GM12878 (cell line): ENCODE results near the gene CMBL. TPM values are rescaled to one million over a fixed set of nuclear protein-coding genes. Genes with fewer than 3 reads are reported as not detected.
A peak's percentile ranks its signal among the peaks of the same experiment; 100 is the strongest.

Experiments used
- ATAC-seq: fragments of 200-7000 bp; cut with Tn5 transposase; 3 replicates; pipeline ENCODE4 v1.9.1; 2020; ENCODE audit warnings: mild to moderate bottlenecking, moderate library complexity
- BruUV-seq: library from RNA; stranded (reverse); fragments of 400-500 nt; replicated peaks from 2 replicates; lab custom pipeline; 2021; lab: Mats Ljungman, UMichigan
- CTCF ChIA-PET: fragments of 300-600 bp; sonication (Branson Sonifier 250); formaldehyde crosslinking; extraction: SDS; loops from one replicate; lab custom pipeline; 2021; ENCODE audit warnings: inconsistent platforms; lab: Yijun Ruan, JAX
- POLR2A ChIA-PET: fragments of 350-600 bp; formaldehyde crosslinking; extraction: SDS; loops from one replicate; lab custom pipeline; 2021; ENCODE audit warnings: inconsistent platforms; lab: Charles Lee
- RAD21 ChIA-PET: fragments of 300-600 bp; sonication (Branson Sonifier 250); formaldehyde crosslinking; loops from one replicate; lab custom pipeline; 2023; ENCODE audit warnings: antibody characterized with exemption; ENCODE audit not compliant: unreplicated experiment; lab: Charles Lee
- SMC1A ChIA-PET: fragments of 300-600 bp; sonication (Branson Sonifier 250); formaldehyde crosslinking; loops from one replicate; lab custom pipeline; 2023; ENCODE audit not compliant: unreplicated experiment, uncharacterized antibody; lab: Charles Lee
- DNase-seq: peaks from one replicate; pipeline ENCODE4 v3.0.0-alpha.2; 2011; ENCODE audit warnings: low read depth, low spot score
- FAIRE-seq: peaks from 3 replicates; lab custom pipeline; 2011; peaks lifted over from hg19 to GRCh38; lab: Jason Lieb, UNC
- H2AFZ ChIP-seq: 2 replicates; pipeline ENCODE4 v1.6.0; 2011; ENCODE audit warnings: low read depth, low read length, control low read depth; ENCODE audit not compliant: control insufficient read depth
- H3K27ac ChIP-seq: 2 replicates; pipeline ENCODE4 v1.5.1; 2011; ENCODE audit warnings: control low read depth; ENCODE audit not compliant: control insufficient read depth, insufficient read depth
- H3K27me3 ChIP-seq, 2 experiments: replicated peaks in 1 of 2; 2 replicates each; pipeline versions ENCODE4 v1.6.0 to v1.6.1; 2011; ENCODE audit warnings: low read length in 1 of 2; ENCODE audit not compliant: control insufficient read depth in 2 of 2, insufficient read depth in 2 of 2
- H3K36me3 ChIP-seq, 2 experiments: 2 replicates each; pipeline ENCODE4 v1.5.1; 2011; ENCODE audit warnings: low read length in 1 of 2; ENCODE audit not compliant: control insufficient read depth in 2 of 2, insufficient read depth in 2 of 2
- H3K4me1 ChIP-seq: 2 replicates; pipeline ENCODE4 v1.6.1; 2011; ENCODE audit warnings: mild to moderate bottlenecking, low read length, moderate library complexity, mixed read lengths; ENCODE audit not compliant: control insufficient read depth, insufficient read depth
- H3K4me2 ChIP-seq: 2 replicates; pipeline ENCODE4 v1.6.0; 2011; ENCODE audit warnings: control low read depth; ENCODE audit not compliant: control insufficient read depth, insufficient read depth
- H3K4me3 ChIP-seq: fragments of 200-600 bp; sonication (generic); 2 replicates; pipeline ENCODE4 v1.5.1; 2016
- H3K79me2 ChIP-seq: 2 replicates; pipeline ENCODE4 v1.6.0; 2011; ENCODE audit warnings: low read length; ENCODE audit not compliant: control insufficient read depth, insufficient read depth
- H3K9ac ChIP-seq: 2 replicates; pipeline ENCODE4 v1.8.0; 2011; ENCODE audit warnings: low read length, control low read depth, mixed read lengths; ENCODE audit not compliant: control insufficient read depth, insufficient read depth
- H3K9me3 ChIP-seq: replicated peaks from 3 replicates; pipeline ENCODE4 v1.5.1; 2011; ENCODE audit warnings: mild to moderate bottlenecking, low read length; ENCODE audit not compliant: control insufficient read depth, insufficient read depth
- H4K20me1 ChIP-seq: 2 replicates; pipeline ENCODE4 v1.6.0; 2011; ENCODE audit not compliant: control insufficient read depth, insufficient read depth
- CBX3 ChIP-seq: fragments of 200-600 bp; sonication (generic); IDR thresholded peaks from 2 replicates; pipeline ENCODE4 v1.6.1; 2016; ENCODE audit warnings: low read depth, borderline replicate concordance
- POLR2A ChIP-seq: IDR thresholded peaks from 2 replicates; pipeline ENCODE4 v1.6.1; 2011; ENCODE audit warnings: low read depth, mild to moderate bottlenecking, low read length
- SUPT20H ChIP-seq: IDR thresholded peaks from 2 replicates; pipeline ENCODE4 v1.6.1; 2011; ENCODE audit warnings: low read depth, mild to moderate bottlenecking, low read length, moderate library complexity, borderline replicate concordance; ENCODE audit not compliant: control insufficient read depth
- SUZ12 ChIP-seq: fragments of 200-600 bp; sonication (generic); IDR thresholded peaks from one replicate; pipeline ENCODE4 v1.6.1; 2018; ENCODE audit warnings: antibody characterized with exemption, mild to moderate bottlenecking; ENCODE audit not compliant: unreplicated experiment
- ZNF207 ChIP-seq: fragments of 450-650 bp; IDR thresholded peaks from 2 replicates; pipeline ENCODE4 v1.6.1; 2014; ENCODE audit warnings: antibody characterized with exemption, mild to moderate bottlenecking, borderline replicate concordance
- ZNF24 ChIP-seq: fragments of 450-650 bp; IDR thresholded peaks from 2 replicates; pipeline ENCODE4 v1.6.1; 2017; ENCODE audit warnings: antibody characterized with exemption, mild to moderate bottlenecking
- WGBS: methylation state at CpG from one replicate; pipeline ENCODE4 v1.1.6; 2016; ENCODE audit warnings: low lambda C conversion rate; ENCODE audit not compliant: insufficient replicate concordance, insufficient coverage; ENCODE audit errors: missing lambda C conversion rate; 5-methylcytosine and 5-hydroxymethylcytosine counted together
- in situ Hi-C: fragments of 300-500 bp; cut with MboI; formaldehyde crosslinking; loops from 9 replicates; pipeline ENCODE4 v1.14.3; 2018; ENCODE audit warnings: mixed read lengths
- intact Hi-C: fragments of 100-400 bp; cut with micrococcal nuclease; formaldehyde crosslinking; loops from one replicate; pipeline ENCODE4 v1.14.2; 2022; ENCODE audit not compliant: unreplicated experiment
- polyA plus RNA-seq, 11 experiments: library from polyadenylated mRNA; depleted of rRNA in 4 of 11; unstranded in 6 of 11; stranded (reverse) in 5 of 11; fragments of >200 nt; fragmentation: Nextera tagmentation in 4 of 11; fragmentation: Illumina TruSeq in 1 of 11; extraction: Ambion mirVana in 4 of 11; extraction: Trizol in 1 of 11; gene quantifications; 1 replicate in 1 of 11; 2 replicates in 10 of 11; pipeline versions ENCODE4 v1.2.1 to v1.2.3, GENCODE V29; 2011 to 2016; ENCODE audit warnings: inconsistent platforms in 2 of 11, missing spikeins in 2 of 11, low read depth in 1 of 11
- total RNA-seq, 4 experiments: library from RNA; depleted of rRNA in 3 of 4; stranded (reverse); fragments of >200 nt in 3 of 4; fragmentation: Illumina TruSeq in 1 of 4; extraction: Trizol in 1 of 4; gene quantifications; 2 replicates each; pipeline versions ENCODE4 v1.2.1 to v1.2.3, GENCODE V29; 2013 to 2021

Gene CMBL
- total and polyA plus RNA-seq, 10 of the 15 experiments (the other 5 are each of a cell fraction or from before 2014, with no cell fraction given), result 1.8 to 15.6 (median 7.5) TPM

DNA sequence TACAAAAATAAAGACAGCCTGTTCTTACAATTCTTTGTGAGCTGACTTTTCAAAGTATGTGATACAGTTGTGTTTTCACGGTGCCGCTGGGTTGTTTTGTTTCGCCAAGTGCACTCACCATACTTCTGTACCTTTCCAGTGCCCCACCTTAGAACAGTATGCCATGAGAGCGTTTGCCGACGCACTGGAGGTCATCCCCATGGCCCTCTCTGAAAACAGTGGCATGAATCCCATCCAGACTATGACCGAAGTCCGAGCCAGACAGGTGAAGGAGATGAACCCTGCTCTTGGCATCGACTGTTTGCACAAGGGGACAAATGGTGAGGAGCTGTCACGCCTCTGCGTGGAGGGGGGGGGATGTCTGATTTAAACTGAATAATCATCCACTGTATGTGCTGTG, 44.7 kb downstream of the CMBL start (continued):
- TF ChIP-seq SUPT20H (no peak), SUZ12 (no peak)

DNA sequence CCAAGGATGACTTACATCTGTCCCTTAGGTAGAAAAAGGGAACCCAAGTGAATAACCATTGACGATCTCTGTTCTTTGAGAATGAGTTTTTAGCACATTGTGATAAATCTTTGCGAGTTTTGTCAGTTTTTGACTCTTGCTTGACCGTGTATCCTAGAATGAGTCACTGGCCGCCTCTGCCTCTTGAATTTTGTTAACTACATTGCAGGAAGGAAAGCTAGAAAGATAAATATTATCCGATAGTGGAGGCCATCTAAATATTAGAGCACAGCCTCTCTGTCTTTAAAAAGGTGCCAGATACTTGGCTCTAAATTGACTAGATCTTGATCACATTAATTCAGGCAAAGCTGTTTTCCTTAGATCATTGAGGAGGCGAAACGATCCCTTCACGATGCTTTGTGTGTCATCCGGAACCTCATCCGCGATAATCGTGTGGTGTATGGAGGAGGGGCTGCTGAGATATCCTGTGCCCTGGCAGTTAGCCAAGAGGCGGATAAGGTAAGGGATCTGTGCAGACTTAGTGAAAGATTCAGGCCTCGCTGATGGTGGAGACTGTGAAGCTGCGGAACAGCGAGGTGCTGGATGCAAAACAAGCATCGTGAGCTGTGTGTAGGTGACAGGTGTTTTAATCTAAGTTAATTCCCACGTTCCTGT, 45.5 kb downstream of the CMBL start:
- Histone ChIP-seq H3K4me1 (no peaks in the 10 kb centered on the region), H3K9ac (no peak overlapping the region), H3K9me3 (no peaks in the 10 kb centered on the region), H3K79me2 (peaks cover 2% of the 10 kb centered on the region; the same call in 1 of the 2 replicates), H4K20me1 (0 out of 2 replicates have a peak, but pooled peaks cover 2% of the 10 kb centered on the region), H3K4me3 (no peak overlapping the region), H3K36me3 (peaks cover 30 to 59% of the 10 kb centered on the region in 2 experiments), H3K4me2 (no peak overlapping the region), H3K27ac (no peak overlapping the region), H2AFZ (no peak overlapping the region), H3K27me3 (no peaks in the 10 kb centered on the region)
- in situ Hi-C loops, result no loop called here
- RAD21 ChIA-PET, result no interaction called here
- 82% methylated on average over 18 of the region's 18 CpGs for whole genome bisulfite sequencing
- no peak for TF ChIP-seq ZNF207
- TF ChIP-seq ZNF24, result no peak
- TF ChIP-seq POLR2A, result peak; percentile 44; the same call in 1 of the 2 replicates
- no peak for TF ChIP-seq CBX3
- DNase-seq, result no peak
- SMC1A ChIA-PET, result interaction anchor here (0.6 to 1.6 kb wide), 2 partner anchors 11 to 348 kb away, joined by 3 read pairs; no protein-coding TSS in a partner anchor
- BruUV-seq, result no TSS peak
- ATAC-seq, result no peak
- POLR2A ChIA-PET, result no interaction called here
- intact Hi-C loops, result no loop called here
- CTCF ChIA-PET, result no interaction called here
- no peak for FAIRE-seq
